Measurements from ENCODE around the gene ZCCHC7.
"Not testable (repeated sequence)": the region's sequence is repeated elsewhere in the genome, so short reads cannot be mapped to it uniquely, and the experiment has no call there.

ZCCHC7 gene

GRCh38 chr9:37157726-37158377, 37.5 kb downstream of the ZCCHC7 start:
- no peak for TF ChIP-seq CTCF (IDR thresholded peaks at IDR 0.05; ENCODE audit: low read depth, low read length)
- no peak for DNase-seq (ENCODE audit: extremely low read depth, low read depth)

GRCh38 chr9:37163299-37163698, 42.9 kb downstream of the ZCCHC7 start:
- TF ChIP-seq CTCF (IDR thresholded peaks at IDR 0.05; ENCODE audit: low read depth, low read length): no peak
- no peak for DNase-seq (ENCODE audit: extremely low read depth, low read depth)

GRCh38 chr9:37164335-37164734, 44.0 kb downstream of the ZCCHC7 start:
- DNase-seq (ENCODE audit: extremely low read depth, low read depth): not testable (repeated sequence)

DNA sequence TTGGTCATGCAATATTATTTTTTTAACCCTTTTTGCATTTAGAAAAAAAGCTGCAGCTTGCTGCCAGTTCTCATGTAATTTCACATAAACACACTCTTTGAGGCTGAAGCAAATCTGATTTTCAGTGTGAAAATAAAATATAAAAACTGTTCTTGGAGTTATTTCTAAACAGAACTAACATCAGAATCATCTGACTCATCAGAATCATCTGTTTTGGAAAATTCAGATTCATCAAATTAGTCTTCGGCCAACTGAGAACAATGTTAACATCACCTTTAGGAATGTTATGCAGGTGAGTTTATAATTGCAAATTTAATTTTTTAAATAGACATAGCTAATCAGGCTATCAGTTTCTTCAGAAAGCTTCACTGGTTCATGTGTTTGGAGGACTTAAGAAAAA, 45.3 kb downstream of the ZCCHC7 start:
- TF ChIP-seq CTCF (IDR thresholded peaks at IDR 0.05; ENCODE audit: low read depth, low read length): no peak
- no peak for DNase-seq (ENCODE audit: extremely low read depth, low read depth)

DNA sequence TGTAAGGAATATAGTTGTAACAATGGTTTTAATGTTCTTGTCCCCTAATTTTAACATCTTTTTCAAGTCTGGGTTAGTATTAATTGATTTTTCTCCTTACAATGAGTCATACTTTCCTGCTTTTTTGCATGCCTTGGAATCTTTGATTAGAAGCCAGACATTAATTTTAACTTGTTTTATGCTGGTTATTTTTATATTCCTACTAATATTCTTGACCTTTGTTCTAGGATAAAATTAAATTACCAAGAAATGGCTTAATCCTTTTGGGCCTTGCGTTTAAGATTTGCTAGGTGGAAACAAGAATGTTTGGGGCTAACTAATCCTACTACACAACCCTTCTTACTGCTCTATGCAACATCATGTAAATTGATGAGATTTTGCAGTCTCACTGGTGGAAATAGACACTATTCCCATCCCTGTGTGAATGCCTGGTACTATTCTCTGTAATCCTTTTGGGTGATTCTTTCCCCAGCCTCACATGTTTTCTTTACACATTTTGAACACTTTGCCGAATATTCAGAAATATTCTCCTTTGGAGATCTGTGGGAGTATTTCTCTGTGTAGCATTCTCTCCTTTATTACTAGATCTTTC, 47.2 kb downstream of the ZCCHC7 start:
- TF ChIP-seq CTCF (IDR thresholded peaks at IDR 0.05; ENCODE audit: low read depth, low read length): no peak
- DNase-seq (ENCODE audit: extremely low read depth, low read depth): no peak

GRCh38 chr9:37172557-37172956, 52.2 kb downstream of the ZCCHC7 start:
- TF ChIP-seq CTCF (IDR thresholded peaks at IDR 0.05; ENCODE audit: low read depth, low read length): no peak
- DNase-seq (ENCODE audit: extremely low read depth, low read depth): no peak

GRCh38 chr9:37174247-37174646, 53.9 kb downstream of the ZCCHC7 start:
- no peak for TF ChIP-seq CTCF (IDR thresholded peaks at IDR 0.05; ENCODE audit: low read depth, low read length)

DNA sequence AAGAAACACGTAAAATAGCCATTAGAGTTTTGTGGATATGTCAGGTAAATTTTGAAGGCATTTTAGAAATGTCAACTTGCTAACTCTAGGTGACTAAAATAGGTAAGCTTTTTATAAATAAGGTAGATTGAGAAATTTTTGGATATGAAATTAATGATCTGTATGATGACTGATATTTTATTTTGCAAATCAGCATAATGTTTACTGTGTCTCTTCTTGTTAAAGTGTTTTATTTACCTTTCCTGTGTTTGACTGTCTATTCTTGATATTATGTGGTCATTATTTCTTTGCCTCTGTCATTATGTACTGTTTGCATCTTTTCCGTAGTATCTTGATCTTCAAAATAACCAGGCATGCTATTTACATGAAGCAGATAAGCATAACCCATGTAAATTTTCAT, 58.4 kb downstream of the ZCCHC7 start:
- no peak for DNase-seq (ENCODE audit: extremely low read depth, low read depth)
- no peak for TF ChIP-seq CTCF (IDR thresholded peaks at IDR 0.05; ENCODE audit: low read depth, low read length)

More at GRCh38 chr9:37174247-37174646, 53.9 kb downstream of the ZCCHC7 start:
- no peak for DNase-seq (ENCODE audit: extremely low read depth, low read depth)
